Measurements from ENCODE around the gene UQCRHL.

The UQCRHL gene

GRCh38 chr1:15797614-15798390, 9.6 kb downstream of the UQCRHL start:
- Mint-ChIP-seq H3K9me3 (no peaks in the 10 kb centered on the region), H3K27ac (no peak overlapping the region), H3K4me3 (no peak overlapping the region), H3K4me1 (peaks cover 69% of the 10 kb centered on the region), H3K27me3 (ENCODE audit: low read depth, poor library complexity) (no peaks in the 10 kb centered on the region), H3K36me3 (ENCODE audit: low read depth) (no peaks in the 10 kb centered on the region)
- no peak for DNase-seq
- no peak for TF ChIP-seq CTCF (IDR thresholded peaks at IDR 0.05)

GRCh38 chr1:15796086-15796462, 11.4 kb downstream of the UQCRHL start:
- Mint-ChIP-seq H3K27me3 (ENCODE audit: low read depth, poor library complexity) (peaks cover 6% of the 10 kb centered on the region), H3K27ac (no peak overlapping the region), H3K36me3 (ENCODE audit: low read depth) (no peaks in the 10 kb centered on the region), H3K4me3 (no peak overlapping the region), H3K9me3 (no peaks in the 10 kb centered on the region), H3K4me1 (peaks cover 64% of the 10 kb centered on the region)
- no peak for DNase-seq
- TF ChIP-seq CTCF (IDR thresholded peaks at IDR 0.05), result no peak

GRCh38 chr1:15788624-15789301, 18.7 kb downstream of the UQCRHL start:
- DNase-seq, result no peak
- peak overlapping the region; percentile 54 for H3K27ac Mint-ChIP-seq
- no peak for TF ChIP-seq CTCF (IDR thresholded peaks at IDR 0.05)
- H3K4me3 Mint-ChIP-seq, result no peak overlapping the region
- peaks cover 16% of the 10 kb centered on the region for H3K36me3 Mint-ChIP-seq (ENCODE audit: low read depth)
- no peaks in the 10 kb centered on the region for H3K9me3 Mint-ChIP-seq
- peaks cover 6% of the 10 kb centered on the region for H3K27me3 Mint-ChIP-seq (ENCODE audit: low read depth, poor library complexity)
- H3K4me1 Mint-ChIP-seq, result peaks cover 27% of the 10 kb centered on the region

- no peak for TF ChIP-seq CTCF (IDR thresholded peaks at IDR 0.05)
- no peak for DNase-seq
- peak overlapping the region; percentile 21 for H3K27ac Mint-ChIP-seq
- peaks cover 13% of the 10 kb centered on the region for H3K4me1 Mint-ChIP-seq
- no peaks in the 10 kb centered on the region for H3K27me3 Mint-ChIP-seq (ENCODE audit: low read depth, poor library complexity)
- no peaks in the 10 kb centered on the region for H3K9me3 Mint-ChIP-seq
- no peak overlapping the region for H3K4me3 Mint-ChIP-seq
- H3K36me3 Mint-ChIP-seq (ENCODE audit: low read depth), result peaks cover 16% of the 10 kb centered on the region
Observed at GRCh38 chr1:15786581-15786980, 20.9 kb downstream of the UQCRHL start.

GRCh38 chr1:15785683-15786082, 21.8 kb downstream of the UQCRHL start:
- peaks cover 10% of the 10 kb centered on the region for H3K4me1 Mint-ChIP-seq
- no peak overlapping the region for H3K4me3 Mint-ChIP-seq
- H3K27ac Mint-ChIP-seq, result no peak overlapping the region
- TF ChIP-seq CTCF (IDR thresholded peaks at IDR 0.05), result no peak
- no peak for DNase-seq
- H3K36me3 Mint-ChIP-seq (ENCODE audit: low read depth), result peaks cover 25% of the 10 kb centered on the region
- H3K27me3 Mint-ChIP-seq (ENCODE audit: low read depth, poor library complexity), result no peaks in the 10 kb centered on the region
- H3K9me3 Mint-ChIP-seq, result no peaks in the 10 kb centered on the region
